Muscle layer of duodenum (tissue), 2 donors: ENCODE measurements around the gene MS4A2.
"Not testable (repeated sequence)": the region's sequence is repeated elsewhere in the genome, so short reads cannot be mapped to it uniquely, and the experiment has no call there.

Experiments
- H3K27ac ChIP-seq: one replicate; pipeline ENCODE4 v1.7.0; 2013; ENCODE audit warnings: mild to moderate bottlenecking, low read length
- H3K27me3 ChIP-seq: one replicate; pipeline ENCODE4 v1.7.0; 2013; ENCODE audit warnings: low read depth, mild to moderate bottlenecking, control low read depth, low read length
- H3K36me3 ChIP-seq, 2 donors: one replicate each; pipeline ENCODE4 v1.7.0; 2013; ENCODE audit warnings: low read length in 2 of 2, control low read depth in 1 of 2, mild to moderate bottlenecking in 1 of 2; ENCODE audit not compliant: insufficient read depth in 2 of 2, control insufficient read depth in 1 of 2
- H3K4me1 ChIP-seq, 2 donors: one replicate each; pipeline ENCODE4 v1.7.0; 2013; ENCODE audit warnings: low read length in 2 of 2, mild to moderate bottlenecking in 2 of 2, control low read depth in 1 of 2, moderate library complexity in 1 of 2; ENCODE audit not compliant: insufficient read depth in 2 of 2, control insufficient read depth in 1 of 2
- H3K4me3 ChIP-seq, 2 donors: one replicate each; pipeline ENCODE4 v1.7.0; 2013; ENCODE audit warnings: low read length in 2 of 2, low read depth in 1 of 2, mild to moderate bottlenecking in 1 of 2
- H3K9me3 ChIP-seq, 2 donors: one replicate each; pipeline ENCODE4 v1.7.0; 2013; ENCODE audit warnings: low read length in 2 of 2, control low read depth in 1 of 2, mild to moderate bottlenecking in 1 of 2; ENCODE audit not compliant: control insufficient read depth in 1 of 2
- donor health status: healthy.

MS4A2 gene

DNA sequence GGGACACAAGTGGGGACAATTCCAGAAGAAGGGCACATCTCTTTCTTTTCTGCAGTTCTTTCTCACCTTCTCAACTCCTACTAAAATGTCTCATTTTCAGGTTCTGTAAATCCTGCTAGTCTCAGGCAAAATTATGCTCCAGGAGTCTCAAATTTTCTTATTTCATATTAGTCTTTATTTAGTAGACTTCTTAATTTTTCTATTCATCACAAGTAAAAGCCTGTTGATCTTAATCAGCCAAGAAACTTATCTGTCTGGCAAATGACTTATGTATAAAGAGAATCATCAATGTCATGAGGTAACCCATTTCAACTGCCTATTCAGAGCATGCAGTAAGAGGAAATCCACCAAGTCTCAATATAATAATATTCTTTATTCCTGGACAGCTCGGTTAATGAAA lies at the start of gene MS4A2:
Gene MS4A2, plus strand, starts transcription at position 301 of the 400 bp plus-strand sequence. CDS start 102 bp downstream, outside the sequence.
- Histone ChIP-seq H3K9me3 (no peaks in the 10 kb centered on the region), H3K36me3 (no peaks in the 10 kb centered on the region), H3K4me1 (no peaks in the 10 kb centered on the region), H3K27ac (no peak within 1 kb of the TSS), H3K4me3 (no peak within 1 kb of the TSS), H3K27me3 (no peaks in the 10 kb centered on the region)

DNA sequence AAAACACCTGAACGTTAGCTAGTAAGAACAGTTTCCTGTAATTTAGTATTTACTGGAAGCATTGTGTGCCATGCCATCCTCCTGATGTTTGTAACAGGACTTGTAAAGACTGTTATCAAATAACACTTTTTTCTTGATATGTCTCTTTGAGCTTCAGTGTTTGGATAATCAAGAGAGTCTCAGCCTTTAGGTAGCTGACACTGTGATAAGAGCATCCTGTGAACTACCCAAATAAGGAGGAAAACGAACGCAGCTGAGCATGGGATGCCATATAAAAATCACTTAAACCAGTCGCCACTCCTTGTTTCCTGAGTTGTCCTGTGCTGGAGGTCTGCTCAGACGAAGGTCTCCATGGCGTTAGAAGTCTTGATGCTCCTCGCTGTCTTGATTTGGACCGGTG lies 48.4 kb upstream of the MS4A2 start, which contains the start of gene OOSP2:
Gene OOSP2, plus strand, starts transcription at position 301 of the 400 bp plus-strand sequence. Its CDS starts 51 bp downstream, at position 352.
- Histone ChIP-seq H3K4me3 (no peak within 1 kb of the TSS), H3K27me3 (no peaks in the 10 kb centered on the region), H3K36me3 (no peaks in the 10 kb centered on the region), H3K9me3 (no peaks in the 10 kb centered on the region), H3K4me1 (no peaks in the 10 kb centered on the region), H3K27ac (no peak within 1 kb of the TSS)

DNA sequence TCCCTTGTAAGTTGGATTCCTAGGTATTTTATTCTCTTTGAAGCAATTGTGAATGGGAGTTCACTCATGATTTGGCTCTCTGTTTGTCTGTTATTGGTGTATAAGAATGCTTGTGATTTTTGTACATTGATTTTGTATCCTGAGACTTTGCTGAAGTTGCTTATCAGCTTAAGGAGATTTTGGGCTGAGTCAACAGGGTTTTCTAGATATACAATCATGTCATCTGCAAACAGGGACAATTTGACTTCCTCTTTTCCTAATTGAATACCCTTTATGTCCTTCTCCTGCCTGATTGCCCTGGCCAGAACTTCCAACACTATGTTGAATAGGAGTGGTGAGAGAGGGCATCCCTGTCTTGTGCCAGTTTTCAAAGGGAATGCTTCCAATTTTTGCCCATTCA lies 38.0 kb upstream of the MS4A2 start:
- H3K27ac ChIP-seq, H3K4me3 ChIP-seq, H3K4me1 ChIP-seq, H3K9me3 ChIP-seq, H3K27me3 ChIP-seq, H3K36me3 ChIP-seq: not testable (repeated sequence)

DNA sequence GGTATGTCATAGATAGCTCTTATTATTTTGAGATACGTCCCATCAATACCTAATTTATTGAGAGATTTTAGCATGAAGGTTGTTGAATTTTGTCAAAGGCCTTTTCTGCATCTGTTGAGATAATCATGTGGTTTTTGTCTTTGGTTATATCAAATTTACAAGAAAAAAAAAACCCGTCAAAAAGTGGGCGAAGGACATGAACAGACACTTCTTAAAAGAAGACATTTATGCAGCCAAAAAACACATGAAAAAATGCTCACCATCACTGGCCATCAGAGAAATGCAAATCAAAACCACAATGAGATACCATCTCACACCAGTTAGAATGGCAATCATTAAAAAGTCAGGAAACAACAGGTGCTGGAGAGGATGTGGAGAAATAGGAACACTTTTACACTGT lies 37.6 kb upstream of the MS4A2 start:
- not testable (repeated sequence) for H3K4me1 ChIP-seq, H3K9me3 ChIP-seq, H3K27me3 ChIP-seq, H3K27ac ChIP-seq, H3K4me3 ChIP-seq, H3K36me3 ChIP-seq

DNA sequence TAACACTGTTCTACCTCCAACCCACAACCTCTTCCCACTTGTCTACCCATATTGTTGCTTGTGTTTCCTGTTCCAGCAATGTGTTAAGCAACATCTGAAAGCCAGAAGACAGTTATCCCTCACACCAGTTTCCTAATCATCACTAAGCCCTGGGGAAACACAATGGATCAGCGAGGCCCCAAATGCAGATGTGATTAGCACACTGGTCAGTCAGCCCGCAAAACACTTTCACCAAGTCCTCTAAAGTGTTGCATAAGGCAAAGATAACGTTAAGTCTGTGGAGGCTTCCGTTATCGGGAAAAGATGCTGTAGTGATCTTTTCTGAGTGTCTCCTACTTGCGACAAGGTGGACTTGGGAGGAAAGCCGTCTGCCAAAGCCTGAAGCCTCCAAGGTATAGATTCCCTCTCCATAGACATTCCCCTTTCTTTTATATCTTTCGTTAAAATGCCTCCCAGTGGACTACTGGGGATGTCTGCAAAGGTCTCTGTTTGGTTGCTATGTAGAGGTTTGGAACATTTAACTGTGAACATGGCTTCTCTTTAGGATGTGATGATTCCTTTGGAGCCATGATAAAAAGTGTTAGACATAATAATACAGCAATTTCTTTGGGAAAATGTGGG lies 32.0 kb upstream of the MS4A2 start, which contains the start of gene MS4A3:
Gene MS4A3, plus strand, starts transcription at position 317 of the 621 bp plus-strand sequence. CDS start 4,496 bp downstream, outside the sequence.
- no peaks in the 10 kb centered on the region for H3K36me3 ChIP-seq
- H3K9me3 ChIP-seq: peaks cover 0 to 5% of the 10 kb centered on the region in 2 donors
- no peaks in the 10 kb centered on the region for H3K27me3 ChIP-seq
- no peak within 1 kb of the TSS for H3K4me3 ChIP-seq
- no peak within 1 kb of the TSS for H3K27ac ChIP-seq
- no peaks in the 10 kb centered on the region for H3K4me1 ChIP-seq

DNA sequence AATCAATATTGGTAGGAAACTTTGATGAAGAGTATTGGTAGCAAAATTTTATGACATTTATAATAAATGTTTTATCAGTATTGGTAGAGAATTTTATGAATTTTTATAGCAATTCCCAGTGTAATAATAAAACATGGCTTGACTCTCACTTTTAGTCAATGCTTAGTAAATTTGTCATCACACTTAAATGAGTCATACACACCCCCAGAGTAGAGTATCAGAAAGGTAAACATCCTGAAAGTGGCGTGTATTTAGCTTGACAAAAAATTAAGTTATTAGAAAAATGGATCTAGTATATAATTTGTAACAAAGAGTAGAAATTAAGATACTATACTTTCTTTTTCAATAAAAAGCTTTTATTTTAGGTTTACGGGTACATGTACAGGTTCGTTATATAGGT lies 29.4 kb upstream of the MS4A2 start:
- Histone ChIP-seq H3K4me3 (no peak overlapping the region), H3K4me1 (no peaks in the 10 kb centered on the region), H3K9me3 (peaks cover 0 to 5% of the 10 kb centered on the region in 2 donors), H3K27ac (no peak overlapping the region), H3K27me3 (no peaks in the 10 kb centered on the region), H3K36me3 (no peaks in the 10 kb centered on the region)

DNA sequence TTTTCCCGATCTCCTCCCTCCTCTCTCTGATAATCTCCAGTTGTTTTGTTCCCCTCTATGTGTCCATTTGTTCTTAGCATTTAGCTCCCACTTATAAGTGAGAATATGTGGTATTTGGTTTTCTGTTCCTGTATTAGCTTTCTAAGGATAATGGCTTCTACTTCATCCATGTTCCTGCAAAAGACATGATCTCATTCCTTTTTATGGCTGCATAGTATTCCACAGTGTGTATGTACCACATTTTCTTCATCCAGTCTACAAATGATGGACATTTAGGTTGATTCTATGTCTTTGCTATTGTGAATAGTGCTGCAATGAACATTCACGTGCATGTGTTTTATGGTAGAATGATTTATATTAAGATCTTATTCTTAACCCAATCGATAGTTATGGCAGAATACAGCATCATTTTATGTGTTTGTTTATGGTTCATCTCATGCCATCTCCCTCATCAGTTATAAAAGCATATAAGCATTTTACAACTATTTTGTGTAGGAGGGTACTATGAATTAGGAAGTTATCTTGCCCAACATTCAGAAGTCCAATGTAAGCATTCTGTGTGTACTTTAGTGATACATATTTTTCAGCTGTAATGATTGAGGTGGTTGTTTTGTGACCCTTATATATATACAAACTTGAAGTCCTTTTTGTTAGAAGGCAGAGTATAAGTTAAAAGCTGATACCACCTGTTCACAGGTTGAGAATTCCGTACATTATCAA lies 28.8 kb upstream of the MS4A2 start:
- Histone ChIP-seq H3K36me3 (no peaks in the 10 kb centered on the region), H3K4me1 (no peaks in the 10 kb centered on the region), H3K27ac (no peak overlapping the region), H3K4me3 (no peak overlapping the region), H3K27me3 (no peaks in the 10 kb centered on the region), H3K9me3 (peaks cover 0 to 5% of the 10 kb centered on the region in 2 donors)

DNA sequence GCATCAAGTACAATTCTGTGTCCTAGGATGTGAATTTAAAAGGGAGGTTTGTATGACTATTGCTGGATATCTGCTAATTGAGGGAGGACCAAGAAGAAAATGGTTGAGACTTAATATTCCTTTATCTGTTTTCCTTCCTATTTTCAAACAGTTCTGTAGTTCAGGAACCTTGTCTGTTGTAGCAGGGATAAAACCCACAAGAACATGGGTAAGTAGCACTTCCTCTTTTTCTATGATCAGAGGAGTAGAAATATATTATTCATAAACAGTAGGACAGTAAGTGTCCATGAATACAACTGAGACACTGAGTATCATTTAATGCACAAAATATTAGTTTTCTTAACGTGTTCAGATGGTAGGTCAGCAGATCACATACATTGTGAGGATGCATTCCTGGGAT lies 24.4 kb upstream of the MS4A2 start:
- no peak overlapping the region for H3K4me3 ChIP-seq
- no peak overlapping the region for H3K27ac ChIP-seq
- H3K27me3 ChIP-seq: no peaks in the 10 kb centered on the region
- peaks cover 0 to 5% of the 10 kb centered on the region in 2 donors for H3K9me3 ChIP-seq
- no peaks in the 10 kb centered on the region for H3K4me1 ChIP-seq
- H3K36me3 ChIP-seq: no peaks in the 10 kb centered on the region

DNA sequence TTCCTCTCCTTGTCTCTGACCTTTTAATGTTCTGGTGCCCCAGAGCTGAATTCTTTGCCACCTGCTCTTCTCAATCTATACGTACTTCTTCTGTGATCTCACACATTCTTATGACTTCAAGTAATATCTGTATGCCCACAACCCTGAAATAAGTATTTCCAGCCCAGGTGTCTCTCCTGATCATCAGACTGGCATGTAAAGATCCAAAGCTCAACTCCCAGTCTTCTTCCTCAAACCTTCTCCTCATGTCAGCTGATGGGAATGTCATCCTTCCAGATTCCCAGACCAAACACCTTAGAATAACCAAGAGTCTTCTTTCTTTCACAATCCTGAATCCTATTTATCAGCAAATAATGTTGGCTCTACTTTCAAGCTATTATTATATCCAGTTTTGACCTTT lies 22.7 kb upstream of the MS4A2 start:
- Histone ChIP-seq H3K27ac (no peak overlapping the region), H3K4me1 (no peaks in the 10 kb centered on the region), H3K4me3 (no peak overlapping the region), H3K9me3 (no peaks in the 10 kb centered on the region), H3K36me3 (no peaks in the 10 kb centered on the region), H3K27me3 (no peaks in the 10 kb centered on the region)

DNA sequence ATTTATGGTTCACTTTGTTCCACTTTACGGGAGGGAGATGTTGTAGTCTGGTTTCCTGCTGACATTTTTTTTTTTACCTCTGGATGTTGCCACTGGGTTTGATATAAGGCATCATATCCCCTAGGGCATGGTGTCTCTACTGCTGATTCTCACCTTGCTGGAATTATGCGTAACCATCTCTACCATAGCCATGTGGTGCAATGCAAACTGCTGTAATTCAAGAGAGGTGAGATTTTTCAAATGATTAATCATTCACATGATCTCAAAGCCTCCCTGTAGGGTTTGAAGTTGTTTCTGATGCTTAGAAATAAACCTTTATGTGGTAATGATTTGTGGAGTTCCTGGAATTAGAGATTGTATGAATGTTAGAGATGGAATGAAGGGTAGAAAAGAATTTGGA lies 19.0 kb upstream of the MS4A2 start:
- no peaks in the 10 kb centered on the region for H3K4me1 ChIP-seq
- no peaks in the 10 kb centered on the region for H3K36me3 ChIP-seq
- H3K27ac ChIP-seq: no peak overlapping the region
- H3K4me3 ChIP-seq: no peak overlapping the region
- H3K27me3 ChIP-seq: no peaks in the 10 kb centered on the region
- no peaks in the 10 kb centered on the region for H3K9me3 ChIP-seq

DNA sequence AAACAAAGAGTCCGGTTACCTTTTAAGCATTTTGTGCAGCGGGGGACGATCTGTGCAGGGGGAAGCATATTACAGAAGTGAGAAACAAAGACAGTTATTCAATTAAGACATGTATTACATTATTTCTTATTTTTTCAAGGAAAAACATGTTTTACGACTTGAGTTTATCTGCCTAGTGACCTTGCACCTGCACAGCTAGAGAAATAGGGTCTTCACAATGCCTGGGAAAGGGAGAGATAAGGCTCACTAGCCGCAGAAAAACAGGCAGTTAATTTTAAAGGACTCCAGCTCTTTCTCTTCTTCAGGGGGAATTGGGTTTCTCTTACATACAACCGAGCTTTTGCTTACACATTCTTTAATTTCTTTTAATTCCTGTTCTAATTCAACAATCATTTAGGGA lies 16.8 kb upstream of the MS4A2 start:
- not testable (repeated sequence) for H3K27me3 ChIP-seq, H3K36me3 ChIP-seq, H3K27ac ChIP-seq, H3K4me1 ChIP-seq, H3K4me3 ChIP-seq, H3K9me3 ChIP-seq
